HepG2 (cell line): ENCODE data around the gene SETD2. TPM values are rescaled to one million over a fixed set of nuclear protein-coding genes. Genes with fewer than 3 reads are reported as not detected.

ENCODE experiments used
- CBFB ChIP-seq: sonication (generic); formaldehyde crosslinking; IDR thresholded peaks from 2 replicates; pipeline ENCODE4 v1.4.0; 2020; ENCODE audit warnings: missing genetic modification reagents
- CBX2 ChIP-seq, 2 experiments: fragments of 200-600 bp in 1 of 2; sonication (generic); formaldehyde crosslinking in 1 of 2; IDR thresholded peaks; 2 replicates each; pipeline versions ENCODE4 v1.7.0 to v1.8.1; 2018 to 2022; ENCODE audit warnings: low read depth in 2 of 2, low read length in 1 of 2, mild to moderate bottlenecking in 1 of 2, missing genetic modification reagents in 1 of 2
- CC2D1A ChIP-seq: sonication (generic); formaldehyde crosslinking; IDR thresholded peaks from 2 replicates; pipeline ENCODE4 v1.8.1; 2023; ENCODE audit warnings: mild to moderate bottlenecking, missing genetic modification reagents
- FIP1L1 ChIP-seq: fragments of 200-400 bp; formaldehyde crosslinking; IDR thresholded peaks from 2 replicates; pipeline ENCODE4 v1.6.1; 2018; ENCODE audit warnings: low read depth, mild to moderate bottlenecking, low read length, moderate library complexity, borderline replicate concordance; ENCODE audit not compliant: insufficient read depth
- HOXA9 ChIP-seq: sonication (generic); formaldehyde crosslinking; IDR thresholded peaks from 2 replicates; pipeline ENCODE4 v1.8.1; 2022; ENCODE audit warnings: missing genetic modification reagents, mild to moderate bottlenecking, moderate library complexity, borderline replicate concordance
- ISX ChIP-seq: sonication (generic); formaldehyde crosslinking; conservative IDR thresholded peaks from 2 replicates; pipeline ENCODE4 v1.5.0; 2020; ENCODE audit warnings: missing genetic modification reagents
- KLF15 ChIP-seq: sonication (generic); formaldehyde crosslinking; IDR thresholded peaks from 2 replicates; pipeline ENCODE4 v1.8.1; 2023; ENCODE audit warnings: borderline replicate concordance, mild to moderate bottlenecking, inconsistent platforms, missing genetic modification reagents, mixed read lengths
- KMT2A ChIP-seq: sonication (generic); formaldehyde crosslinking; IDR thresholded peaks from 2 replicates; pipeline ENCODE4 v1.4.0; 2020; ENCODE audit warnings: missing genetic modification reagents
- KMT2B ChIP-seq: IDR thresholded peaks from 2 replicates; pipeline ENCODE4 v1.6.1; 2016; ENCODE audit warnings: missing genetic modification reagents, missing compliant biosample characterization
- MTA3 ChIP-seq: sonication (generic); formaldehyde crosslinking; IDR thresholded peaks from 2 replicates; pipeline ENCODE4 v1.4.0; 2020; ENCODE audit warnings: missing genetic modification reagents
- NCOR1 ChIP-seq: fragments of 200-600 bp; sonication (generic); IDR thresholded peaks from 2 replicates; pipeline ENCODE4 v1.7.0; 2017; ENCODE audit warnings: antibody characterized with exemption, low read length, borderline replicate concordance
- ONECUT2 ChIP-seq: sonication (generic); formaldehyde crosslinking; IDR thresholded peaks from 2 replicates; pipeline ENCODE4 v1.4.0; 2020; ENCODE audit warnings: missing genetic modification reagents
- PAWR ChIP-seq: sonication (generic); formaldehyde crosslinking; IDR thresholded peaks from 2 replicates; pipeline ENCODE4 v1.4.0; 2020; ENCODE audit warnings: missing genetic modification reagents, mild to moderate bottlenecking, borderline replicate concordance
- POLR2A ChIP-seq, 2 experiments: IDR thresholded peaks; 2 replicates each; pipeline ENCODE4 v1.6.1; 2011; ENCODE audit warnings: low read depth in 2 of 2, low read length in 2 of 2, mild to moderate bottlenecking in 1 of 2, moderate library complexity in 1 of 2; ENCODE audit not compliant: insufficient read depth in 1 of 2
- RXRB ChIP-seq: IDR thresholded peaks from 2 replicates; pipeline ENCODE4 v1.6.1; 2016; ENCODE audit warnings: borderline replicate concordance, missing genetic modification reagents, missing compliant biosample characterization
- YEATS2 ChIP-seq: sonication (generic); formaldehyde crosslinking; IDR thresholded peaks from 2 replicates; pipeline ENCODE4 v1.4.0; 2020; ENCODE audit warnings: missing genetic modification reagents, borderline replicate concordance
- ZNF329 ChIP-seq: sonication (generic); formaldehyde crosslinking; IDR thresholded peaks from 2 replicates; pipeline ENCODE4 v1.9.0; 2021; ENCODE audit warnings: low read depth, mild to moderate bottlenecking, missing genetic modification reagents
- ZNF878 ChIP-seq: sonication (generic); formaldehyde crosslinking; IDR thresholded peaks from 2 replicates; pipeline ENCODE4 v1.8.1; 2023; ENCODE audit warnings: mild to moderate bottlenecking, missing genetic modification reagents, moderate library complexity
- polyA plus RNA-seq, 8 experiments: library from polyadenylated mRNA; depleted of rRNA in 3 of 8; stranded (reverse) in 7 of 8; unstranded in 1 of 8; fragments of >200 nt; fragmentation: Illumina TruSeq in 4 of 8; extraction: Trizol in 4 of 8; gene quantifications; 2 replicates each; pipeline versions ENCODE4 v1.2.1 to v1.2.3, GENCODE V29; 2011 to 2016; ENCODE audit warnings: low read depth in 4 of 8, missing spikeins in 1 of 8, mixed read lengths in 1 of 8; ENCODE audit not compliant: insufficient read depth in 1 of 8
- total RNA-seq, 5 experiments: library from RNA; depleted of rRNA; stranded (reverse); fragments of >200 nt; fragmentation: Illumina TruSeq; extraction: Trizol; gene quantifications; 2 replicates each; pipeline ENCODE4 v1.2.3, GENCODE V29; 2016; ENCODE audit warnings: low read depth in 1 of 5
- TF ChIP-seq, protein P1 (sequence below): sonication (generic); formaldehyde crosslinking; IDR thresholded peaks from 2 replicates; pipeline ENCODE4 v1.4.0; 2020; ENCODE audit warnings: missing genetic modification reagents
- TF ChIP-seq, protein P2 (sequence below), 2 experiments: sonication (generic) in 1 of 2; formaldehyde crosslinking in 1 of 2; IDR thresholded peaks; 2 replicates each; pipeline versions ENCODE4 v1.5.1 to v1.6.1; 2011 to 2020; ENCODE audit warnings: borderline replicate concordance in 1 of 2, low read depth in 1 of 2, low read length in 1 of 2, mild to moderate bottlenecking in 1 of 2, missing genetic modification reagents in 1 of 2, moderate library complexity in 1 of 2
- TF ChIP-seq, protein P3 (sequence below): conservative IDR thresholded peaks from 2 replicates; pipeline ENCODE4 v1.6.1; 2018; ENCODE audit warnings: missing genetic modification reagents

Gene SETD2
- total and polyA plus RNA-seq, 2 of the 13 experiments (the other 11 are each of a cell fraction or from before 2014, with no cell fraction given), result 14.2 to 24.2 TPM

DNA sequence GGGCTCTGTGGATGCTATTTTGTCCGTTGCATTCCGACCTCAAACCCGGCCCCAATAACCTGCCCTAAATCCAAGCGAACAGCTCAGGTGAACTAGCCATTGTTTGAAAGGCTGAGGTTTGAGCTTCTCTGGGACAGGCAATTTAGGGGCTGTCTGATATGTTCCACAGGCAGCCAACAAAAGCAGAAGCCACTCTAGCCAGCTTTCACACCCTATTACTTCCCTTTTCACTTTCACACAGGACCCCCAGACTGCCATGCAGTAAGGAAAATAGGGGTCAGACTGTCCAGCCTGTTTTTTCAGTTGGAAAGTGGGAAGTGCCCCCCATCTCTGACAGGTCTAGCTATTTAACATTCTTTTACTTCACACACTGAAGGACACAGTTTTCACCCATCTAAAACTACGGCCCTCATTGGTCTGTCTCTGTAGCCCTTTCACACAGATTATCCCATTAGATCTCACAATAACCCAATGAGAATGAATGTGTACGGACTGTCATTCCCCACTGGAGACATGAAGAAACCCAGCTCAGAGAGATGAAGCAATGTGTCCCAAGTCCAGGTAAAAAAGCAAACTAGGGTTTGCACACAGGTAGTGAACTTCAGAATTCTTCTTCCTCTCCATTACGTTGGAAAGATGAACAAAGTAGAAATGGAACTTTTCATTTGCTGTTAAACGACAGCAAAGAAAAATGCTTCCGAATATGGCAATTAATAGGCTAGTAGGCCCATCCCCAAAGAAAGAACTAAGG lies 189.3 kb downstream of the SETD2 start (continued):
- TF ChIP-seq, protein P1, sequence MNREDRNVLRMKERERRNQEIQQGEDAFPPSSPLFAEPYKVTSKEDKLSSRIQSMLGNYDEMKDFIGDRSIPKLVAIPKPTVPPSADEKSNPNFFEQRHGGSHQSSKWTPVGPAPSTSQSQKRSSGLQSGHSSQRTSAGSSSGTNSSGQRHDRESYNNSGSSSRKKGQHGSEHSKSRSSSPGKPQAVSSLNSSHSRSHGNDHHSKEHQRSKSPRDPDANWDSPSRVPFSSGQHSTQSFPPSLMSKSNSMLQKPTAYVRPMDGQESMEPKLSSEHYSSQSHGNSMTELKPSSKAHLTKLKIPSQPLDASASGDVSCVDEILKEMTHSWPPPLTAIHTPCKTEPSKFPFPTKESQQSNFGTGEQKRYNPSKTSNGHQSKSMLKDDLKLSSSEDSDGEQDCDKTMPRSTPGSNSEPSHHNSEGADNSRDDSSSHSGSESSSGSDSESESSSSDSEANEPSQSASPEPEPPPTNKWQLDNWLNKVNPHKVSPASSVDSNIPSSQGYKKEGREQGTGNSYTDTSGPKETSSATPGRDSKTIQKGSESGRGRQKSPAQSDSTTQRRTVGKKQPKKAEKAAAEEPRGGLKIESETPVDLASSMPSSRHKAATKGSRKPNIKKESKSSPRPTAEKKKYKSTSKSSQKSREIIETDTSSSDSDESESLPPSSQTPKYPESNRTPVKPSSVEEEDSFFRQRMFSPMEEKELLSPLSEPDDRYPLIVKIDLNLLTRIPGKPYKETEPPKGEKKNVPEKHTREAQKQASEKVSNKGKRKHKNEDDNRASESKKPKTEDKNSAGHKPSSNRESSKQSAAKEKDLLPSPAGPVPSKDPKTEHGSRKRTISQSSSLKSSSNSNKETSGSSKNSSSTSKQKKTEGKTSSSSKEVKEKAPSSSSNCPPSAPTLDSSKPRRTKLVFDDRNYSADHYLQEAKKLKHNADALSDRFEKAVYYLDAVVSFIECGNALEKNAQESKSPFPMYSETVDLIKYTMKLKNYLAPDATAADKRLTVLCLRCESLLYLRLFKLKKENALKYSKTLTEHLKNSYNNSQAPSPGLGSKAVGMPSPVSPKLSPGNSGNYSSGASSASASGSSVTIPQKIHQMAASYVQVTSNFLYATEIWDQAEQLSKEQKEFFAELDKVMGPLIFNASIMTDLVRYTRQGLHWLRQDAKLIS (CRISPR knock-in tag), result no peak
- TF ChIP-seq ZNF878 (CRISPR knock-in tag) (no peak), CC2D1A (CRISPR knock-in tag) (no peak), ONECUT2 (CRISPR knock-in tag) (no peak), CBFB (CRISPR knock-in tag) (no peak), KMT2B (CRISPR knock-in tag) (no peak), ISX (CRISPR knock-in tag) (no peak), ZNF329 (CRISPR knock-in tag) (no peak), YEATS2 (CRISPR knock-in tag) (0 out of 2 replicates have a peak, but pooled peaks have one; percentile 14), PAWR (no peak), RXRB (peak; percentile 72; the same call in 1 of the 2 replicates), POLR2A (IDR thresholded peaks at IDR 0.05; ENCODE audit: insufficient read depth in 1 of 2, low read depth in 2 of 2, low read length in 2 of 2) (peak in 1 of 2 experiments; percentile 48; a peak in 1 of 4 replicates), MTA3 (no peak), FIP1L1 (no peak), NCOR1 (peak; percentile 83), KMT2A (CRISPR knock-in tag) (0 out of 2 replicates have a peak, but pooled peaks have one; percentile 14), KLF15 (CRISPR knock-in tag) (no peak), CBX2 (IDR thresholded peaks at IDR 0.05; ENCODE audit: low read depth, low read length) (no peak), CBX2 (CRISPR knock-in tag; IDR thresholded peaks at IDR 0.05; ENCODE audit: low read depth) (no peak), HOXA9 (CRISPR knock-in tag) (no peak)
- TF ChIP-seq, protein P2, sequence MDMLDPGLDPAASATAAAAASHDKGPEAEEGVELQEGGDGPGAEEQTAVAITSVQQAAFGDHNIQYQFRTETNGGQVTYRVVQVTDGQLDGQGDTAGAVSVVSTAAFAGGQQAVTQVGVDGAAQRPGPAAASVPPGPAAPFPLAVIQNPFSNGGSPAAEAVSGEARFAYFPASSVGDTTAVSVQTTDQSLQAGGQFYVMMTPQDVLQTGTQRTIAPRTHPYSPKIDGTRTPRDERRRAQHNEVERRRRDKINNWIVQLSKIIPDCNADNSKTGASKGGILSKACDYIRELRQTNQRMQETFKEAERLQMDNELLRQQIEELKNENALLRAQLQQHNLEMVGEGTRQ (IDR thresholded peaks at IDR 0.05; ENCODE audit: low read depth, low read length), result no peak
- TF ChIP-seq, protein P2 (CRISPR knock-in tag; IDR thresholded peaks at IDR 0.05; ENCODE audit: borderline replicate concordance), result no peak
- TF ChIP-seq, protein P3, sequence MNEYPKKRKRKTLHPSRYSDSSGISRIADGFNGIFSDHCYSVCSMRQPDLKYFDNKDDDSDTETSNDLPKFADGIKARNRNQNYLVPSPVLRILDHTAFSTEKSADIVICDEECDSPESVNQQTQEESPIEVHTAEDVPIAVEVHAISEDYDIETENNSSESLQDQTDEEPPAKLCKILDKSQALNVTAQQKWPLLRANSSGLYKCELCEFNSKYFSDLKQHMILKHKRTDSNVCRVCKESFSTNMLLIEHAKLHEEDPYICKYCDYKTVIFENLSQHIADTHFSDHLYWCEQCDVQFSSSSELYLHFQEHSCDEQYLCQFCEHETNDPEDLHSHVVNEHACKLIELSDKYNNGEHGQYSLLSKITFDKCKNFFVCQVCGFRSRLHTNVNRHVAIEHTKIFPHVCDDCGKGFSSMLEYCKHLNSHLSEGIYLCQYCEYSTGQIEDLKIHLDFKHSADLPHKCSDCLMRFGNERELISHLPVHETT, result no peak
